Activated T-cell treated with anti-CD3 and anti-CD28 coated beads, Interleukin-2, amount 50 U/mL, for 4 hours (primary cell): ENCODE results near the gene ZNF77. TPM values are rescaled to one million over a fixed set of nuclear protein-coding genes. Genes with fewer than 3 reads are reported as not detected.
"Not testable (repeated sequence)": the region's sequence is repeated elsewhere in the genome, so short reads cannot be mapped to it uniquely, and the experiment has no call there.

Experiments
- ATAC-seq, 2 donors: fragments of 200-7000 bp; cut with Tn5 transposase; one replicate each; pipeline ENCODE4 v1.10.0; 2021
- DNase-seq: peaks from one replicate; pipeline ENCODE4 v3.0.0-alpha.2; 2020
- H3K27me3 Mint-ChIP-seq: one replicate; pipeline ENCODE4 v1.8.0; 2021; ENCODE audit warnings: low read depth, mixed read lengths
- H3K36me3 Mint-ChIP-seq: one replicate; pipeline ENCODE4 v1.8.0; 2022; ENCODE audit warnings: mixed read lengths; ENCODE audit not compliant: insufficient read depth
- H3K4me1 Mint-ChIP-seq: one replicate; pipeline ENCODE4 v1.8.0; 2021; ENCODE audit warnings: low read depth, mixed read lengths
- H3K4me3 Mint-ChIP-seq: one replicate; pipeline ENCODE4 v1.8.0; 2021; ENCODE audit warnings: mild to moderate bottlenecking, moderate library complexity, mixed read lengths
- H3K9me3 Mint-ChIP-seq: one replicate; pipeline ENCODE4 v1.8.0; 2021; ENCODE audit warnings: mixed read lengths
- total RNA-seq, 3 donors: library from RNA; stranded (reverse); gene quantifications; one replicate each; pipeline ENCODE4 v1.2.1, GENCODE V29; 2021

ZNF77 gene
- total RNA-seq: 1 to 10 TPM; 3.0 to 3.4 (median 3.2) TPM

GRCh38 chr19:2944775-2945574 is at the start of gene ZNF77:
Gene ZNF77, minus strand, starts transcription at chr19:2944971. Its CDS starts 131 bp downstream, at chr19:2944840.
- Mint-ChIP-seq H3K9me3 (no peaks in the 10 kb centered on the region), H3K36me3 (peaks cover 2% of the 10 kb centered on the region), H3K4me1 (peaks cover 28% of the 10 kb centered on the region)

GRCh38 chr19:2993579-2993978 is 48.8 kb upstream of the ZNF77 start:
- Mint-ChIP-seq H3K4me1 (no peaks in the 10 kb centered on the region), H3K36me3 (peaks cover 2% of the 10 kb centered on the region), H3K27me3 (peaks cover 1% of the 10 kb centered on the region), H3K9me3 (no peaks in the 10 kb centered on the region), H3K4me3 (no peak overlapping the region)
- no peak for DNase-seq
- no peak for ATAC-seq

More at GRCh38 chr19:2944775-2945574, at the start of gene ZNF77:
- Mint-ChIP-seq H3K4me3 (peak within 1 kb of the TSS; percentile 94), H3K27me3 (no peaks in the 10 kb centered on the region)
- DNase-seq (peak; percentile 99), ATAC-seq (peak; percentile 99)

GRCh38 chr19:2992958-2993357 is 48.2 kb upstream of the ZNF77 start:
- ATAC-seq (no peak), DNase-seq (no peak)
- H3K36me3 Mint-ChIP-seq: peaks cover 2% of the 10 kb centered on the region
- no peak overlapping the region for H3K4me3 Mint-ChIP-seq
- no peaks in the 10 kb centered on the region for H3K4me1 Mint-ChIP-seq
- H3K27me3 Mint-ChIP-seq: peaks cover 2% of the 10 kb centered on the region
- H3K9me3 Mint-ChIP-seq: no peaks in the 10 kb centered on the region

GRCh38 chr19:2992333-2992732 is 47.6 kb upstream of the ZNF77 start:
- not testable (repeated sequence) for H3K9me3 Mint-ChIP-seq, ATAC-seq, H3K27me3 Mint-ChIP-seq, H3K4me3 Mint-ChIP-seq, H3K36me3 Mint-ChIP-seq, DNase-seq, H3K4me1 Mint-ChIP-seq

GRCh38 chr19:2989236-2989946 is 44.6 kb upstream of the ZNF77 start:
- Mint-ChIP-seq H3K27me3 (peaks cover 8% of the 10 kb centered on the region), H3K4me3 (no peak overlapping the region), H3K4me1 (no peaks in the 10 kb centered on the region), H3K36me3 (no peaks in the 10 kb centered on the region), H3K9me3 (no peaks in the 10 kb centered on the region)
- no peak for ATAC-seq
- no peak for DNase-seq

- Mint-ChIP-seq H3K9me3 (no peaks in the 10 kb centered on the region), H3K27me3 (peaks cover 8% of the 10 kb centered on the region), H3K4me3 (no peak overlapping the region), H3K36me3 (no peaks in the 10 kb centered on the region), H3K4me1 (no peaks in the 10 kb centered on the region)
- ATAC-seq (no peak), DNase-seq (no peak)
These were observed 43.8 kb upstream of the ZNF77 start for GRCh38 chr19:2988568-2988967.

GRCh38 chr19:2987797-2988196 is 43.0 kb upstream of the ZNF77 start:
- Mint-ChIP-seq H3K36me3 (no peaks in the 10 kb centered on the region), H3K4me1 (no peaks in the 10 kb centered on the region), H3K4me3 (no peak overlapping the region), H3K27me3 (peaks cover 14% of the 10 kb centered on the region), H3K9me3 (no peaks in the 10 kb centered on the region)
- DNase-seq (no peak), ATAC-seq (no peak)

GRCh38 chr19:2986951-2987524 is 42.3 kb upstream of the ZNF77 start:
- Mint-ChIP-seq H3K9me3 (no peaks in the 10 kb centered on the region), H3K27me3 (peaks cover 14% of the 10 kb centered on the region), H3K4me3 (no peak overlapping the region), H3K36me3 (no peaks in the 10 kb centered on the region), H3K4me1 (no peaks in the 10 kb centered on the region)
- ATAC-seq: no peak
- no peak for DNase-seq

- no peaks in the 10 kb centered on the region for H3K9me3 Mint-ChIP-seq
- H3K27me3 Mint-ChIP-seq: peaks cover 22% of the 10 kb centered on the region
- ATAC-seq: no peak
These were observed 39.4 kb upstream of the ZNF77 start for GRCh38 chr19:2984215-2984528.

GRCh38 chr19:2983351-2984214 is 38.8 kb upstream of the ZNF77 start:
- H3K27me3 Mint-ChIP-seq: peaks cover 20% of the 10 kb centered on the region
- H3K36me3 Mint-ChIP-seq: no peaks in the 10 kb centered on the region
- H3K4me1 Mint-ChIP-seq: no peaks in the 10 kb centered on the region
- peak in 1 of 2 donors; percentile 18 for ATAC-seq
- DNase-seq: no peak
- no peaks in the 10 kb centered on the region for H3K9me3 Mint-ChIP-seq
- no peak overlapping the region for H3K4me3 Mint-ChIP-seq

More at GRCh38 chr19:2984215-2984528, 39.4 kb upstream of the ZNF77 start:
- H3K36me3 Mint-ChIP-seq: no peaks in the 10 kb centered on the region
- no peak overlapping the region for H3K4me3 Mint-ChIP-seq
- H3K4me1 Mint-ChIP-seq: no peaks in the 10 kb centered on the region
- DNase-seq: no peak

GRCh38 chr19:2982983-2983350 is 38.2 kb upstream of the ZNF77 start:
- Mint-ChIP-seq H3K9me3 (no peaks in the 10 kb centered on the region), H3K4me1 (no peaks in the 10 kb centered on the region), H3K27me3 (peaks cover 19% of the 10 kb centered on the region), H3K36me3 (no peaks in the 10 kb centered on the region), H3K4me3 (no peak overlapping the region)
- DNase-seq (no peak), ATAC-seq (no peak)

- ATAC-seq (no peak), DNase-seq (no peak)
- no peaks in the 10 kb centered on the region for H3K9me3 Mint-ChIP-seq
- no peaks in the 10 kb centered on the region for H3K36me3 Mint-ChIP-seq
- H3K4me3 Mint-ChIP-seq: no peak overlapping the region
- H3K27me3 Mint-ChIP-seq: peaks cover 19% of the 10 kb centered on the region
- H3K4me1 Mint-ChIP-seq: no peaks in the 10 kb centered on the region
These were observed 37.8 kb upstream of the ZNF77 start for GRCh38 chr19:2982561-2982960.

- no peak for ATAC-seq
- Mint-ChIP-seq H3K27me3 (peaks cover 17% of the 10 kb centered on the region), H3K4me1 (peaks cover 3% of the 10 kb centered on the region), H3K9me3 (no peaks in the 10 kb centered on the region), H3K36me3 (no peaks in the 10 kb centered on the region), H3K4me3 (no peak overlapping the region)
- DNase-seq: no peak
These were observed 37.1 kb upstream of the ZNF77 start for GRCh38 chr19:2981898-2982297.

- Mint-ChIP-seq H3K36me3 (no peaks in the 10 kb centered on the region), H3K4me1 (peaks cover 15% of the 10 kb centered on the region), H3K9me3 (no peaks in the 10 kb centered on the region), H3K4me3 (no peak overlapping the region), H3K27me3 (peaks cover 16% of the 10 kb centered on the region)
- ATAC-seq (no peak), DNase-seq (no peak)
These were observed 34.0 kb upstream of the ZNF77 start for GRCh38 chr19:2978772-2979171.
